HepG2 (cell line): ENCODE data around the gene AASDHPPT. TPM values are rescaled to one million over a fixed set of nuclear protein-coding genes. Genes with fewer than 3 reads are reported as not detected.
A peak's percentile ranks its signal among the peaks of the same experiment; 100 is the strongest.

Source experiments
- CEBPB ChIP-seq: IDR thresholded peaks from 2 replicates; pipeline ENCODE4 v1.6.1; 2011; ENCODE audit warnings: low read depth, low read length, improper control_type of control experiment, borderline replicate concordance
- MLLT10 ChIP-seq: sonication (generic); formaldehyde crosslinking; IDR thresholded peaks from 2 replicates; pipeline ENCODE4 v1.4.0; 2020; ENCODE audit warnings: missing genetic modification reagents
- MTA3 ChIP-seq: sonication (generic); formaldehyde crosslinking; IDR thresholded peaks from 2 replicates; pipeline ENCODE4 v1.4.0; 2020; ENCODE audit warnings: missing genetic modification reagents
- NR2F6 ChIP-seq, 2 experiments: IDR thresholded peaks; 2 replicates each; pipeline ENCODE4 v1.6.1; 2016; ENCODE audit warnings: antibody characterized with exemption in 1 of 2, mild to moderate bottlenecking in 1 of 2
- RBAK ChIP-seq: sonication (generic); formaldehyde crosslinking; IDR thresholded peaks from 2 replicates; pipeline ENCODE4 v1.5.1; 2020; ENCODE audit warnings: mild to moderate bottlenecking, missing genetic modification reagents
- SRSF9 ChIP-seq: fragments of 200-400 bp; formaldehyde crosslinking; IDR thresholded peaks from 2 replicates; pipeline ENCODE4 v1.6.1; 2018; ENCODE audit warnings: borderline replicate concordance, mild to moderate bottlenecking, low read depth, low read length; ENCODE audit not compliant: insufficient read depth, poor library complexity, severe bottlenecking
- TCF12 ChIP-seq, 2 experiments: fragments of 450-650 bp in 1 of 2; sonication (generic) in 1 of 2; formaldehyde crosslinking in 1 of 2; IDR thresholded peaks; 2 replicates each; pipeline versions ENCODE4 v1.6.1 to v1.8.0; 2017 to 2022; ENCODE audit warnings: antibody characterized with exemption in 1 of 2, mild to moderate bottlenecking in 1 of 2, missing genetic modification reagents in 1 of 2, moderate library complexity in 1 of 2
- ZNF101 ChIP-seq: sonication (generic); formaldehyde crosslinking; IDR thresholded peaks from 2 replicates; pipeline ENCODE4 v1.4.0; 2020; ENCODE audit warnings: mild to moderate bottlenecking, low read depth, missing genetic modification reagents, borderline replicate concordance
- ZNF350 ChIP-seq: sonication (generic); formaldehyde crosslinking; IDR thresholded peaks from 2 replicates; pipeline ENCODE4 v1.4.0; 2020; ENCODE audit warnings: mild to moderate bottlenecking, low read depth, missing genetic modification reagents, borderline replicate concordance
- polyA plus RNA-seq, 8 experiments: library from polyadenylated mRNA; depleted of rRNA in 3 of 8; stranded (reverse) in 7 of 8; unstranded in 1 of 8; fragments of >200 nt; fragmentation: Illumina TruSeq in 4 of 8; extraction: Trizol in 4 of 8; gene quantifications; 2 replicates each; pipeline versions ENCODE4 v1.2.1 to v1.2.3, GENCODE V29; 2011 to 2016; ENCODE audit warnings: low read depth in 4 of 8, missing spikeins in 1 of 8, mixed read lengths in 1 of 8; ENCODE audit not compliant: insufficient read depth in 1 of 8
- total RNA-seq, 5 experiments: library from RNA; depleted of rRNA; stranded (reverse); fragments of >200 nt; fragmentation: Illumina TruSeq; extraction: Trizol; gene quantifications; 2 replicates each; pipeline ENCODE4 v1.2.3, GENCODE V29; 2016; ENCODE audit warnings: low read depth in 1 of 5
- TF ChIP-seq, protein P1 (sequence below): sonication (generic); formaldehyde crosslinking; IDR thresholded peaks from 2 replicates; pipeline ENCODE4 v1.4.0; 2020; ENCODE audit warnings: missing genetic modification reagents
- TF ChIP-seq, protein P2 (sequence below): sonication (generic); formaldehyde crosslinking; IDR thresholded peaks from 2 replicates; pipeline ENCODE4 v1.4.0; 2020; ENCODE audit warnings: missing genetic modification reagents, mild to moderate bottlenecking, borderline replicate concordance
- TF ChIP-seq, protein P3 (sequence below): sonication (generic); formaldehyde crosslinking; IDR thresholded peaks from 2 replicates; pipeline ENCODE4 v1.8.0; 2022; ENCODE audit warnings: mild to moderate bottlenecking, missing genetic modification reagents, borderline replicate concordance

Gene AASDHPPT
- total and polyA plus RNA-seq, 2 of the 13 experiments (the other 11 are each of a cell fraction or from before 2014, with no cell fraction given), result 20.2 to 43.7 TPM

DNA sequence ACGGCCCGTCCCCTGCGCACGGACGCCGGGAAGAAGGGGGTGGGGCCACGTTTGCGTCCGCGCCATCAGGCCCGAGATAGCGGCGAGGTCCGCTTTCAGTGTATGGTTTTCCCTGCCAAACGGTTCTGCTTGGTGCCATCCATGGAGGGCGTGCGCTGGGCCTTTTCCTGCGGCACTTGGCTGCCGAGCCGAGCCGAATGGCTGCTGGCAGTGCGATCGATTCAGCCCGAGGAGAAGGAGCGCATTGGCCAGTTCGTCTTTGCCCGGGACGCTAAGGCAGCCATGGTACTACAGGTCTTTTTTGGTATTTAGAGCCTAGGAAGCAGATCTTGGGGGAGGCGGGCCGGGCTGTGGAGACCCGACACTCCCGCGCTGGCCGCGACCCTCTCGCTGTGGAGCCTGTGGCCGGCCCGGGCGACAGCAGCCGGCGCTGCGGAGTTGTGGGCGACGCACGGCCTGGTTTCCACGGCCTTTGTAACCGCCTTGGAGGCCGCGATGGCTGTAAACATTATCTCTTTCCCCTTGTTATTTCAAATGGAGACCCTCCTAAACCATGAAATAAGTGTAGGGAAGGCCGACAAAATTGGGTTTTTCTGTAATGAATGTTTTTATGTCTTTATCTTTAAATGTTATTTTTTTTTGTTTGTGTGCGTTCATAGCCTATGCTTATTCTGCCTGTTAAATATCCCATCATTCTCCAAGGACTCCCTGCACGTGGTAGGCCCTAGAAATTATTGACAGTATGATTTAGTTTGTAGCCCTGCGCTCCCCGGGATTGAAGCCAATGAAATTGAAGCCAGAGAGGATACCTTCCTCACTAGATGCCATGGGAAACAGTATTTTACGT lies at the start of gene AASDHPPT (continued):
- TF ChIP-seq, protein P1, sequence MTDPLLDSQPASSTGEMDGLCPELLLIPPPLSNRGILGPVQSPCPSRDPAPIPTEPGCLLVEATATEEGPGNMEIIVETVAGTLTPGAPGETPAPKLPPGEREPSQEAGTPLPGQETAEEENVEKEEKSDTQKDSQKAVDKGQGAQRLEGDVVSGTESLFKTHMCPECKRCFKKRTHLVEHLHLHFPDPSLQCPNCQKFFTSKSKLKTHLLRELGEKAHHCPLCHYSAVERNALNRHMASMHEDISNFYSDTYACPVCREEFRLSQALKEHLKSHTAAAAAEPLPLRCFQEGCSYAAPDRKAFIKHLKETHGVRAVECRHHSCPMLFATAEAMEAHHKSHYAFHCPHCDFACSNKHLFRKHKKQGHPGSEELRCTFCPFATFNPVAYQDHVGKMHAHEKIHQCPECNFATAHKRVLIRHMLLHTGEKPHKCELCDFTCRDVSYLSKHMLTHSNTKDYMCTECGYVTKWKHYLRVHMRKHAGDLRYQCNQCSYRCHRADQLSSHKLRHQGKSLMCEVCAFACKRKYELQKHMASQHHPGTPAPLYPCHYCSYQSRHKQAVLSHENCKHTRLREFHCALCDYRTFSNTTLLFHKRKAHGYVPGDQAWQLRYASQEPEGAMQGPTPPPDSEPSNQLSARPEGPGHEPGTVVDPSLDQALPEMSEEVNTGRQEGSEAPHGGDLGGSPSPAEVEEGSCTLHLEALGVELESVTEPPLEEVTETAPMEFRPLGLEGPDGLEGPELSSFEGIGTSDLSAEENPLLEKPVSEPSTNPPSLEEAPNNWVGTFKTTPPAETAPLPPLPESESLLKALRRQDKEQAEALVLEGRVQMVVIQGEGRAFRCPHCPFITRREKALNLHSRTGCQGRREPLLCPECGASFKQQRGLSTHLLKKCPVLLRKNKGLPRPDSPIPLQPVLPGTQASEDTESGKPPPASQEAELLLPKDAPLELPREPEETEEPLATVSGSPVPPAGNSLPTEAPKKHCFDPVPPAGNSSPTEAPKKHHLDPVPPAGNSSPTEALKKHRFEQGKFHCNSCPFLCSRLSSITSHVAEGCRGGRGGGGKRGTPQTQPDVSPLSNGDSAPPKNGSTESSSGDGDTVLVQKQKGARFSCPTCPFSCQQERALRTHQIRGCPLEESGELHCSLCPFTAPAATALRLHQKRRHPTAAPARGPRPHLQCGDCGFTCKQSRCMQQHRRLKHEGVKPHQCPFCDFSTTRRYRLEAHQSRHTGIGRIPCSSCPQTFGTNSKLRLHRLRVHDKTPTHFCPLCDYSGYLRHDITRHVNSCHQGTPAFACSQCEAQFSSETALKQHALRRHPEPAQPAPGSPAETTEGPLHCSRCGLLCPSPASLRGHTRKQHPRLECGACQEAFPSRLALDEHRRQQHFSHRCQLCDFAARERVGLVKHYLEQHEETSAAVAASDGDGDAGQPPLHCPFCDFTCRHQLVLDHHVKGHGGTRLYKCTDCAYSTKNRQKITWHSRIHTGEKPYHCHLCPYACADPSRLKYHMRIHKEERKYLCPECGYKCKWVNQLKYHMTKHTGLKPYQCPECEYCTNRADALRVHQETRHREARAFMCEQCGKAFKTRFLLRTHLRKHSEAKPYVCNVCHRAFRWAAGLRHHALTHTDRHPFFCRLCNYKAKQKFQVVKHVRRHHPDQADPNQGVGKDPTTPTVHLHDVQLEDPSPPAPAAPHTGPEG (CRISPR knock-in tag), result peak; percentile 20; the same call in 1 of the 2 replicates
- TF ChIP-seq TCF12 (IDR thresholded peaks at IDR 0.05), result no peak
- TF ChIP-seq TCF12 (CRISPR knock-in tag; IDR thresholded peaks at IDR 0.05), result no peak; the same call in 1 of the 2 replicates
- no peak for TF ChIP-seq MTA3 (CRISPR knock-in tag)
- TF ChIP-seq, protein P2, sequence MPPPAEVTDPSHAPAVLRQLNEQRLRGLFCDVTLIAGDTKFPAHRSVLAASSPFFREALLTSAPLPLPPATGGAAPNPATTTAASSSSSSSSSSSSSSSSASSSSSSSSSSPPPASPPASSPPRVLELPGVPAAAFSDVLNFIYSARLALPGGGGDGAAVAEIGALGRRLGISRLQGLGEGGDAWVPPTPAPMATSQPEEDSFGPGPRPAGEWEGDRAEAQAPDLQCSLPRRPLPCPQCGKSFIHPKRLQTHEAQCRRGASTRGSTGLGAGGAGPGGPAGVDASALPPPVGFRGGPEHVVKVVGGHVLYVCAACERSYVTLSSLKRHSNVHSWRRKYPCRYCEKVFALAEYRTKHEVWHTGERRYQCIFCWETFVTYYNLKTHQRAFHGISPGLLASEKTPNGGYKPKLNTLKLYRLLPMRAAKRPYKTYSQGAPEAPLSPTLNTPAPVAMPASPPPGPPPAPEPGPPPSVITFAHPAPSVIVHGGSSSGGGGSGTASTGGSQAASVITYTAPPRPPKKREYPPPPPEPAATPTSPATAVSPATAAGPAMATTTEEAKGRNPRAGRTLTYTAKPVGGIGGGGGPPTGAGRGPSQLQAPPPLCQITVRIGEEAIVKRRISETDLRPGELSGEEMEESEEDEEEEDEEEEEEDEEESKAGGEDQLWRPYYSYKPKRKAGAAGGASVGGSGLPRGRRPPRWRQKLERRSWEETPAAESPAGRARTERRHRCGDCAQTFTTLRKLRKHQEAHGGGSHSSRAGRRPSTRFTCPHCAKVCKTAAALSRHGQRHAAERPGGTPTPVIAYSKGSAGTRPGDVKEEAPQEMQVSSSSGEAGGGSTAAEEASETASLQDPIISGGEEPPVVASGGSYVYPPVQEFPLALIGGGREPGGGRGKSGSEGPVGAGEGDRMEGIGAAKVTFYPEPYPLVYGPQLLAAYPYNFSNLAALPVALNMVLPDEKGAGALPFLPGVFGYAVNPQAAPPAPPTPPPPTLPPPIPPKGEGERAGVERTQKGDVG, result no peak
- TF ChIP-seq SRSF9, result no peak
- TF ChIP-seq ZNF350 (CRISPR knock-in tag), result 0 out of 2 replicates have a peak, but pooled peaks have one; percentile 4
- TF ChIP-seq MLLT10 (CRISPR knock-in tag), result no peak
- 0 out of 2 replicates have a peak, but pooled peaks have one; percentile 59 for TF ChIP-seq RBAK (CRISPR knock-in tag)
- TF ChIP-seq, protein P3, sequence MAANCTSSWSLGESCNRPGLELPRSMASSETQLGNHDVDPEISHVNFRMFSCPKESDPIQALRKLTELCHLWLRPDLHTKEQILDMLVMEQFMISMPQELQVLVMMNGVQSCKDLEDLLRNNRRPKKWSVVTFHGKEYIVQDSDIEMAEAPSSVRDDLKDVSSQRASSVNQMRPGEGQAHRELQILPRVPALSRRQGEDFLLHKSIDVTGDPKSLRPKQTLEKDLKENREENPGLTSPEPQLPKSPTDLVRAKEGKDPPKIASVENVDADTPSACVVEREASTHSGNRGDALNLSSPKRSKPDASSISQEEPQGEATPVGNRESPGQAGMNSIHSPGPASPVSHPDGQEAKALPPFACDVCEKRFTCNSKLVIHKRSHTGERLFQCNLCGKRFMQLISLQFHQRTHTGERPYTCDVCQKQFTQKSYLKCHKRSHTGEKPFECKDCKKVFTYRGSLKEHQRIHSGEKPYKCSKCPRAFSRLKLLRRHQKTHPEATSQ (CRISPR knock-in tag), result no peak
- TF ChIP-seq ZNF101, result no peak
- no peak for TF ChIP-seq CEBPB
- TF ChIP-seq NR2F6 (IDR thresholded peaks at IDR 0.05), result no peak
- 0 out of 2 replicates have a peak, but pooled peaks have one; percentile 8 for TF ChIP-seq NR2F6 (CRISPR knock-in tag; IDR thresholded peaks at IDR 0.05)
